ENCODE data around the gene PLA2G4F.
A peak's percentile ranks its signal among the peaks of the same experiment; 100 is the strongest.

DNA sequence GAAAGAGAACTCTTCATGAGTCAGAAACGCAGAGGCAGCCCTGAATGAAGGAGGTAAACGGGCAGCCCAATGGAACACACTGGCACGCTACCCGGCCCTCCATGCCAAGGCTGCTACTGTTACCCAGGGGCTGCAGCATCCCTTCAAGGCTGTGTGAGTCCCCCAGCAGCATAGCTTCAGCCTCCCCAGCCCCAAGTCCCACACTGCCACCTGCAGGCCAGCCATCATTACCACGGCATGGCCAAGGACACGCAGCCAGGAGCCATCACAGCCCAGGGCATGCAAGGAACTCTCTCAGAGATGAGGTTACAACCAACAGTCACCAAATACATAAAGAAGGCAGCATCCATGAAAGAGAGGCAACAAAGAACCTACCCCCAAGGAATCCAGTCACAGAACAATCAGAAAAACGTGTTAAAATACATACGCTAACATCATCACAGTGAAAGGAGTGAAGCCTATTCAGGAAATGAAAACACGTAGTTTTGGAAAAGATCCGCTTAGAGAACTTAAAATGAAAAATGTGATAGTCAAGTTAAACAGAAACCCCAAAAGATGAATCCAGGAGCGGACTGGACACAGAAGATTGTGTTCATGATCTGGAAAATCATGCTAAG is 22.4 kb downstream of the PLA2G4F start:
- TF ChIP-seq, protein P1, sequence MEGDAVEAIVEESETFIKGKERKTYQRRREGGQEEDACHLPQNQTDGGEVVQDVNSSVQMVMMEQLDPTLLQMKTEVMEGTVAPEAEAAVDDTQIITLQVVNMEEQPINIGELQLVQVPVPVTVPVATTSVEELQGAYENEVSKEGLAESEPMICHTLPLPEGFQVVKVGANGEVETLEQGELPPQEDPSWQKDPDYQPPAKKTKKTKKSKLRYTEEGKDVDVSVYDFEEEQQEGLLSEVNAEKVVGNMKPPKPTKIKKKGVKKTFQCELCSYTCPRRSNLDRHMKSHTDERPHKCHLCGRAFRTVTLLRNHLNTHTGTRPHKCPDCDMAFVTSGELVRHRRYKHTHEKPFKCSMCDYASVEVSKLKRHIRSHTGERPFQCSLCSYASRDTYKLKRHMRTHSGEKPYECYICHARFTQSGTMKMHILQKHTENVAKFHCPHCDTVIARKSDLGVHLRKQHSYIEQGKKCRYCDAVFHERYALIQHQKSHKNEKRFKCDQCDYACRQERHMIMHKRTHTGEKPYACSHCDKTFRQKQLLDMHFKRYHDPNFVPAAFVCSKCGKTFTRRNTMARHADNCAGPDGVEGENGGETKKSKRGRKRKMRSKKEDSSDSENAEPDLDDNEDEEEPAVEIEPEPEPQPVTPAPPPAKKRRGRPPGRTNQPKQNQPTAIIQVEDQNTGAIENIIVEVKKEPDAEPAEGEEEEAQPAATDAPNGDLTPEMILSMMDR (IDR thresholded peaks at IDR 0.05; ENCODE audit: borderline replicate concordance, extremely low read depth, low read length, poor library complexity, severe bottlenecking) = peak; percentile 88
- TF ChIP-seq EZH2 (IDR thresholded peaks at IDR 0.05; ENCODE audit: borderline replicate concordance, low read depth, low read length, severe bottlenecking) = no peak

All from DND-41 (cell line).